Left colon (tissue), 2 donors: ENCODE results near the gene AKR1C8. TPM values are rescaled to one million over a fixed set of nuclear protein-coding genes. Genes with fewer than 3 reads are reported as not detected.
"Not testable (repeated sequence)": the region's sequence is repeated elsewhere in the genome, so short reads cannot be mapped to it uniquely, and the experiment has no call there.

Experiments used
- ATAC-seq: fragments of 200-7000 bp; cut with Tn5 transposase; one replicate; pipeline ENCODE4 v1.9.1; 2020; ENCODE audit warnings: mild to moderate bottlenecking, moderate library complexity
- DNase-seq, 2 donors: peaks; one replicate each; pipeline ENCODE4 v3.0.0-alpha.2; 2020
- intact Hi-C, 2 donors: fragments of 100-400 bp; cut with DNase I in 1 of 2; cut with micrococcal nuclease in 1 of 2; formaldehyde crosslinking; loops; one replicate each; pipeline versions ENCODE4 v1.11.2 to v1.14.0; 2022; cut with DNase I, micrococcal nuclease
- total RNA-seq, 2 donors: library from RNA; stranded (reverse); fragmentation: NEBNext Ultra II Directional; extraction: Animal tissue kit (Norgen Biotek cat#: 25700); gene quantifications; one replicate each; pipeline ENCODE4 v1.2.1, GENCODE V29; 2021
- donor health status: DM: no; HTN: no; CAD: no.
- donor health status: DM: yes; HTN: yes; CAD: no.

AKR1C8 gene
- total RNA-seq, 2 donors from 2014 or later = not detected

GRCh38 chr10:5180503-5180902 lies 4.4 kb downstream of the AKR1C8 start:
- ATAC-seq, intact Hi-C loops, DNase-seq: not testable (repeated sequence)

- intact Hi-C loops, DNase-seq, ATAC-seq: not testable (repeated sequence)
These were observed 9.4 kb downstream of the AKR1C8 start for GRCh38 chr10:5175581-5175980.

- intact Hi-C loops = no loop called here
- ATAC-seq (no peak), DNase-seq (no peak)
These were observed 16.0 kb downstream of the AKR1C8 start for GRCh38 chr10:5168897-5169420.

GRCh38 chr10:5165738-5166137 lies 19.2 kb downstream of the AKR1C8 start:
- intact Hi-C loops = no loop called here
- no peak for ATAC-seq
- no peak for DNase-seq

GRCh38 chr10:5163487-5163886 lies 21.5 kb downstream of the AKR1C8 start:
- DNase-seq = no peak
- ATAC-seq = no peak
- intact Hi-C loops = no loop called here

- no peak for DNase-seq
- intact Hi-C loops = no loop called here
- ATAC-seq = no peak
These were observed 25.8 kb downstream of the AKR1C8 start for GRCh38 chr10:5159126-5159525.

GRCh38 chr10:5157501-5157900 lies 27.4 kb downstream of the AKR1C8 start:
- ATAC-seq = no peak
- no peak for DNase-seq
- intact Hi-C loops = no loop called here

GRCh38 chr10:5155951-5156350 lies 29.0 kb downstream of the AKR1C8 start:
- DNase-seq (no peak), ATAC-seq (no peak)
- intact Hi-C loops = no loop called here

GRCh38 chr10:5151076-5151475 lies 33.9 kb downstream of the AKR1C8 start:
- intact Hi-C loops = no loop called here
- ATAC-seq (no peak), DNase-seq (no peak)

GRCh38 chr10:5148678-5149032 lies 36.3 kb downstream of the AKR1C8 start:
- DNase-seq = no peak
- intact Hi-C loops = no loop called here

GRCh38 chr10:5147981-5148677 lies 36.8 kb downstream of the AKR1C8 start:
- intact Hi-C loops = no loop called here
- peak; percentile 31 for ATAC-seq
- no peak for DNase-seq

More at GRCh38 chr10:5148678-5149032, 36.3 kb downstream of the AKR1C8 start:
- no peak for ATAC-seq

GRCh38 chr10:5147255-5147980 lies 37.5 kb downstream of the AKR1C8 start:
- intact Hi-C loops = no loop called here
- DNase-seq = peak; percentile 24 to 29

GRCh38 chr10:5146920-5147254 lies 38.1 kb downstream of the AKR1C8 start:
- DNase-seq (peak; percentile 30 to 33), ATAC-seq (no peak)
- intact Hi-C loops = no loop called here

More at GRCh38 chr10:5147255-5147980, 37.5 kb downstream of the AKR1C8 start:
- peak; percentile 89 for ATAC-seq

- intact Hi-C loops = no loop called here
- no peak for ATAC-seq
These were observed 41.8 kb downstream of the AKR1C8 start for GRCh38 chr10:5143137-5143536.

GRCh38 chr10:5142199-5142598 lies 42.8 kb downstream of the AKR1C8 start:
- DNase-seq (no peak), ATAC-seq (peak; percentile 76)
- intact Hi-C loops = no loop called here

More at GRCh38 chr10:5143137-5143536, 41.8 kb downstream of the AKR1C8 start:
- DNase-seq = no peak

- DNase-seq, intact Hi-C loops, ATAC-seq: not testable (repeated sequence)
These were observed 47.3 kb downstream of the AKR1C8 start for GRCh38 chr10:5137699-5138098.

- DNase-seq (no peak), ATAC-seq (no peak)
- intact Hi-C loops = no loop called here
These were observed 48.4 kb downstream of the AKR1C8 start for GRCh38 chr10:5136468-5137087.

- intact Hi-C loops = no loop called here
- ATAC-seq = no peak
- no peak for DNase-seq
These were observed 49.4 kb downstream of the AKR1C8 start for GRCh38 chr10:5135581-5135980.

GRCh38 chr10:5125315-5126044 lies 59.5 kb downstream of the AKR1C8 start:
- intact Hi-C loops = no loop called here
- no peak for DNase-seq
- no peak for ATAC-seq
